Measurements from ENCODE around the gene GPR148.
"Not testable (repeated sequence)": the region's sequence is repeated elsewhere in the genome, so short reads cannot be mapped to it uniquely, and the experiment has no call there.

GPR148 gene, protein sequence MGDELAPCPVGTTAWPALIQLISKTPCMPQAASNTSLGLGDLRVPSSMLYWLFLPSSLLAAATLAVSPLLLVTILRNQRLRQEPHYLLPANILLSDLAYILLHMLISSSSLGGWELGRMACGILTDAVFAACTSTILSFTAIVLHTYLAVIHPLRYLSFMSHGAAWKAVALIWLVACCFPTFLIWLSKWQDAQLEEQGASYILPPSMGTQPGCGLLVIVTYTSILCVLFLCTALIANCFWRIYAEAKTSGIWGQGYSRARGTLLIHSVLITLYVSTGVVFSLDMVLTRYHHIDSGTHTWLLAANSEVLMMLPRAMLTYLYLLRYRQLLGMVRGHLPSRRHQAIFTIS

DNA sequence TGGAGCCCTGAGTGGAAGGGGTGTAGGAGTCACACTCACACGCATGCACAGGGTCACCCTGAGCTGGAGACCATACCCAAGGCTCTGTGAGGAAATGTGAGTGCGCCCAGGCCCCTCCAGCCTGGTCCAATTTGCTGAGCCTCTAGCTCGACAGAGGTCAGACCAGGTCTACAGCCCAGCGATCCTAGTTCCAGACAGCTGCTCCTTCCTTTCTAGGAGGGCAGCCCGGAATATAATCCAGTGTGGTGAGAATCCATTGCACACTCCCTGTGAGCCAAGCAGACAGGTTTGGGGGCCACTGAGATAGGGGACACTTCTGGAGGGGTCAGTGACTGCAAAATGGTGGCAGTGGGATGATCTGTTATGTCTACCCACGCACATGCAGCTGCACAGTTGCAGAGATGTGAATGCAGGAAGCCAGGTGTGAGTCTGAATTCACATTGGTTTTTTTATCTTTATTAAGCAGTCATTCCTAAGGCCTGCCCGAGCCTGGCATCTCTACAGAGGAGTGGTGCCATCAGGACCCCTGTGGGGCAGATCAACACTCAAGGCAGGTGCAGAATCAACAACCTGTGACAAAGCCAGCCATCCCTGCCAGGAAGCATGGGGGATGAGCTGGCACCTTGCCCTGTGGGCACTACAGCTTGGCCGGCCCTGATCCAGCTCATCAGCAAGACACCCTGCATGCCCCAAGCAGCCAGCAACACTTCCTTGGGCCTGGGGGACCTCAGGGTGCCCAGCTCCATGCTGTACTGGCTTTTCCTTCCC, at the start of gene GPR148:
Gene GPR148 (plus strand): TSS at position 522 of the 768 bp plus-strand sequence. CDS start 82 bp downstream, at position 604.
- DNase-seq (ENCODE audit: low read depth in 1 of 2, low spot score in 1 of 2): no peak

DNA sequence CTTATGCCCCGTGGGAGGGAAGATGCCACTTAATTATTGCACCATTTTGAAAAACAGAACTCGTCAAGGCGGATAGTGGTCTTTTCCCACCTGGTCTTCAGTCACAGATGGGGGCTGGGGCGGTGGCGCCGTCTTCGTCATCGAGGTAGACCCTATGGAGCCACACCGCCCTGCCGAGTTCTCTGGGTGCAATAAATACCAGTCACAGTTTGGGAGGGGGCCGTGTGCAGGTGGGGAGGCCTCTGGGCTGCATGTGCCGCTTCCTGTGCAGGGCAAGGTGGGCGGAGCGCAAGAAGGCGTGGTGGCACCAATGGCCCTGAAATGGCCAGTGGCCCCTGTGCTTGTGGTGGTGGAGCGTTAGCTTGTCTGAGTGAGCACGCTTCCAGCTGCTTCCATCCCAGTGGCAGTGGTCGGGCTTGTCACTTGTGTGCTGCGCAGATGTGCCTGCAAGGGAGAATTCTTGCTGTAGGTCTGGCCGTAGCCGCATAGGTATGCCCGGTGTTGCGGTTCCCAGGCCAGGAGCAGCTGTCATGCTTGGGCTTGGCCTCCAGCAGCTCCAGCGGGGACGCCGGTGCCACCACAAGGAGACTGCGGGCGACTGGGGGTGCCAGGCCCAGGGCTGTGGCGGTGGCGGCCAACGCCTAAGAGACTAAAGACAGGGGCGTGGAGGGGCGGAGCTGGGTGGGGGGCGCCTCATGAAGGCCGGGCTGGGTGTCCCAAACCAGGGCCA, 36.7 kb upstream of the GPR148 start:
- DNase-seq (ENCODE audit: low read depth in 1 of 2, low spot score in 1 of 2): not testable (repeated sequence)

DNA sequence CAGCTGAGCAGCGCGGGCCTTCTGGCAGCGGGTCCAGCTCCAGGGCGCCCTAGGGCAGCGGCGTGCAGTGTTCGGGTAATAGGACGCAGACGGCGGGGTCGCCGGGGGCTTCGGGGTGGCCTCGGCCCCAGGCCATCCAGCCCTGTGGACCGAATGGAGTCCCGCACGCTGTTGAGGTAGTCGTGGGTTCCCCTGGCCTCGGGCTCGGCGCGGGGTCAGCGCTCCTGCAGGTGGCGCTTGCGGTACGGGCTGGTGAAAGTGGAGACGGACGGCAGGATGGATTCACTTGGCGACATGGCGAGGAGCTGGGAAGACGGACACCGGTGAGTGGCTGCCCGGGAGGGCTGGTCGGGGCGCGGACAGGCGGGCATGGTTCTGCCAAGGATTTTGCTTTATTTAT, 35.4 kb upstream of the GPR148 start:
- not testable (repeated sequence) for DNase-seq (ENCODE audit: low read depth in 1 of 2, low spot score in 1 of 2)

DNA sequence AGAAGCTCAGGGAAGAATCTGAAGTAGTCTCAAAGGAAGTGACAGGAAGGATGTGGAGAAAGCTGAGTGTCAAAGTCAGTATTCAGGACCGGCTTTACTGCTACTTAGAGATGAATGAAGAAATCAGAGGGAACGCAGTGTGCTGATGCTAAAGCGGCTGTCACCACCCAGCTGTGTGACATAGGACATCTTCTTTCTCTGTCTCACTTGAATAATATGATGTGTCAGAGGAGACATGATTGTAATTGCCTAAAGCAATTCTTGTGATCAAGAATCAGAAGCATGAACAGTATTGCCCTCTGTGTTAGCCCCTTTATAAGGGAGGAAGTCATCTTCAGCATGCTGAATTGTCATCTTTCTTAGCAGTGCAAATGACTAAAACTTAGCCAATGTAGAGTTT, 25.6 kb upstream of the GPR148 start:
- not testable (repeated sequence) for DNase-seq (ENCODE audit: low read depth in 1 of 2, low spot score in 1 of 2)

DNA sequence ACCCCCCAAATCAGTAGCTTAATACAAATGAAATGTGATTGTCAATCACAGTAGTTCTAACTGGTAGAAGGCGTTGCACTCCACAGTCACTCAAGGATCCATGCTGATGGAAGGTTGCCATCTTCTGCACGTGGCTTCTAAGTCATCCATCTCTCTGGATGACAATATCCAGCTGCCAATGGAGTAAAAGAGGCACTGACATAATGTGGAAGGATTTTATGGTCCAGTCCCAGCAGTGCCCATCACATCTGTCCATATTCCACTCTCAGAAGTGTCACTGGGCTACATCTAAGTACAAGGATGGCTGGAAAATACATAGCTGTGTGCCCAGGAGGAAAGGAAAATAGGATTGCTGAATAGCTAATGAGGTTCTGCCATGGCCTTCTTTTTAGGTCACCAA, 14.1 kb upstream of the GPR148 start:
- not testable (repeated sequence) for DNase-seq (ENCODE audit: low read depth in 1 of 2, low spot score in 1 of 2)

DNA sequence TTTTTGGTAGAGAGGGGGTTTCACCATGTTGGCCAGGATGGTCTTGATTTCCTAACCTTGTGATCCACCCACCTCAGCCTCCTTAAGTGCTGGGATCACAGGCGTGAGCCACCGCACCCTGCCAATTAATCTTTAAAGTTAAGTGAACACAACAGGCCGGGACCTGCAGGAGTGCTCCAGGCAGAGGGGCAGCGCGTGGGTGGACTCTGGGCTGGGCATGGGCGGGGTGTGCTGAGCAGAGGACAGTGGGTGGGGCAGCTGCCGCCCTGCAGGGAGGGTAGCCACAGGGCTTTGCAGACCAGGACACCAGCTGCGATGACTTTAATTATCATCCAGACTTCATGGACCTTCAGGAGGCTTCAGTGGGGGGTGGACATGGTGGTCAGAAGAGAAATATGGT, 8.8 kb upstream of the GPR148 start:
- no peak for DNase-seq (ENCODE audit: low read depth in 1 of 2, low spot score in 1 of 2)

DNA sequence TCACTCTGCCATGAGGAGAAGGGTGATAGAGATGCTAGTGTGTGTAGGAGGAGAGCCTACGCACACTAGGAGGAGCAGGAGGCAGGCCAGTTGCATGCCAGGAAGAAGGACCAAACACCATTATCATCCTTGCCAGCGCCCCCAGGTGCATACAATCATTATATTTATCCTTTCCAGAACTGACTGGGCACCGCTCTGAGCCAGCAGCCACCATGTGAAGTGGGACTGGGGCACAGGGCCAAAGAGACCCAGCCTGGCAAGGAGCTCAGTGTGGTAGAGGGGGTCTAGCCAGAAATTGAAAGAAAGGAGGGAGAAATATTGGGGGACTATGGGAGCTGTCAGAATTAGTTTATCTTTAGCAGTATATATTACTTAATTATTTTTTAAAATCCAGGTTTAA, 8.3 kb upstream of the GPR148 start:
- DNase-seq (ENCODE audit: low read depth in 1 of 2, low spot score in 1 of 2): no peak

DNA sequence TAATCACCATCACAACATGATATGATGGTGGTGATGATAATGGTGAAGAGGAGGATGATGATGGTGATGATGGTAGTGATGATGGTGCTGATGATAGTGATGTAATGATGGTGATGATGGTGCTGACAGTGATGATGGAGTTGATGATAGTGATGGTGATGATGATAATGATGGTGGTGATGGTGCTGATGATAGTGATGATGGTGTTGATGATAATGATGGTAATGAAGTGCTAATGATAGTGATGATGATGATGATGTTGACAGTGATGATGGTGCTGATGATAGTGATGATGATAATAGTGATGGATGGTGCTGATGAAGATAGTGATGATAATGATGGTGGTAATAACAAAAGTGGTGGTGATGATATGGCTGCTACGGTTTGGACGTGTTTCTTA, 4.4 kb upstream of the GPR148 start:
- DNase-seq (ENCODE audit: low read depth in 1 of 2, low spot score in 1 of 2): no peak

DNA sequence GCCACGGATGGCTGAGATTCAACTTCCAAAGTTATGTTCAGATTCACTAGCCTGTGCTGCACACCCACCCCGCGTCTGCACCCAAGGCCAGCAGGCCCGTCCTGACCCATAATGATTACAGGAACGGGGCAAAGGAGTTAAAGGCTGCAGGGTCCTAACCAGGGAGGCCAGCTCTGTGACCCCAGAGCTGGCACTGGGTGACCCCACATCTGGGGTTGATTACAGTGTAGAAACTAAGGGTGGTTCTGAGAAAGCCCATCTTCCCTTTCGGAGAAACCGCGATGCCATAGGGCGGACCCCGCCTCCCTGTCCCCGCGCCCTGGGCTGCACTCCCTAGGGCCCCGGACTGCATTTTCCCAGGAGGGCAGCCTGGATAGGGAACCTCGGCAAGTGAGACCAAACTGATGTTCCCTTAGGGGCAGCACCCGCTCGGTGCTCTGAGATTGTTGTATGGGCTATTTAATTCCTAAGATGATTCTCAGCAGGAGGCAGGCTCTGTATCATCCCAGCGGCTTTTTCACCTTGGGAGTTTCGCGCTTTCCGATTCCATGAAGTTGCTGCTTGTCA, 2.2 kb upstream of the GPR148 start:
- DNase-seq (ENCODE audit: low read depth in 1 of 2, low spot score in 1 of 2): no peak

DNA sequence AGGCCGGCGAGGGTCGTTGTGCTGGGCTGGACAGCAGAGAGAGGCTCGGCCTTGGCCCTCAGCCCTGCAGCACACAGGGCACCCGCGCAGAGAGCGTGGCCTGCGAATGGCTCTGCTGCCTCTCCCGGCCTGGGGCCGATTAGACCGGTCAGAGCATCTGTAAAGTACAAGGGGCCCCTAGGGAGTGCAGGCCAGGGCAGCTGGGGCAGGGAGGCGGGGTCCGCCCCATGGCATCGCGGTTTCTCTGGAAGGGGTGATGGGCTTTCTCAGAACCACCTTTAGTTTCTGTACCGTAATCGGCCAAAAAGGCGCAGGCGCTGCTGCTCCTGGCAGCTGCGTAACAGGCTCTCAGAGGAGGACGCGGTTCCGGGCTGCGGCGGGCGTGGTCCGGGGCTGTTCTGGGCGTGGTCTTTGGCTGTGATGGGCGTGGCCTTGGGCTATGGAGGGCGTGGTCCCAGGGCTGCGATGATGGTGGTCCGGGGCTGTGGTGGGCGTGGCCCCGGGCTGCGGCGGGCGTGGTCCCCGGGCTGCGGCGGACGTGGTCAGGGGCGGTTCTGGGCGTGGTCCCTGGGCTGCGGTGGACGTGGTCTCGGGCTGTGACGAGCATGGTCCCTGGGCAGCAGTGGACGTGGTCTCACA, 1.5 kb upstream of the GPR148 start:
- DNase-seq (ENCODE audit: low read depth in 1 of 2, low spot score in 1 of 2): peak; percentile 79 to 80

DNA sequence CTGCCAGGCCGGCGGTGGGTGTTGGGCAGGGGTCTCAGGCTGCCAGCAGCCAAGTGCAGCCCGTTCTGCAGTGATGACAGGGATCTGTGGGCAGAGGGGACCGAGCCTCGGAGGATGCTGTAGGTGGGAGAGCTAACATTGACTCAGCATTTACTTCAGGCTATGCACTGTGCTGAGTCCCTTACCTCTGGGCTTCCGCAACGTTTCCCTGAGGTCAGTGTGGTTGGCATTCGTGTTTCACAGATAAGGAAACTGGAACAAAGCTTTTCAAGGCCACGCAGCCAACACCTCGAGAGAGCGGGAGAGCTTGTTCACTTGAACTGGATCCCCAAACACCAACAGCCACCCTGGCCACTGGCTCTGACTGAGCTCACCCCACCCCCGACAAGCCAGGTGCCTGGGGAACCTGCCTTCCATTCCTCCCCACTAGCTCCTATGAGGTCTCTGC, 839 bp upstream of the GPR148 start:
- DNase-seq (ENCODE audit: low read depth in 1 of 2, low spot score in 1 of 2): no peak

DNA sequence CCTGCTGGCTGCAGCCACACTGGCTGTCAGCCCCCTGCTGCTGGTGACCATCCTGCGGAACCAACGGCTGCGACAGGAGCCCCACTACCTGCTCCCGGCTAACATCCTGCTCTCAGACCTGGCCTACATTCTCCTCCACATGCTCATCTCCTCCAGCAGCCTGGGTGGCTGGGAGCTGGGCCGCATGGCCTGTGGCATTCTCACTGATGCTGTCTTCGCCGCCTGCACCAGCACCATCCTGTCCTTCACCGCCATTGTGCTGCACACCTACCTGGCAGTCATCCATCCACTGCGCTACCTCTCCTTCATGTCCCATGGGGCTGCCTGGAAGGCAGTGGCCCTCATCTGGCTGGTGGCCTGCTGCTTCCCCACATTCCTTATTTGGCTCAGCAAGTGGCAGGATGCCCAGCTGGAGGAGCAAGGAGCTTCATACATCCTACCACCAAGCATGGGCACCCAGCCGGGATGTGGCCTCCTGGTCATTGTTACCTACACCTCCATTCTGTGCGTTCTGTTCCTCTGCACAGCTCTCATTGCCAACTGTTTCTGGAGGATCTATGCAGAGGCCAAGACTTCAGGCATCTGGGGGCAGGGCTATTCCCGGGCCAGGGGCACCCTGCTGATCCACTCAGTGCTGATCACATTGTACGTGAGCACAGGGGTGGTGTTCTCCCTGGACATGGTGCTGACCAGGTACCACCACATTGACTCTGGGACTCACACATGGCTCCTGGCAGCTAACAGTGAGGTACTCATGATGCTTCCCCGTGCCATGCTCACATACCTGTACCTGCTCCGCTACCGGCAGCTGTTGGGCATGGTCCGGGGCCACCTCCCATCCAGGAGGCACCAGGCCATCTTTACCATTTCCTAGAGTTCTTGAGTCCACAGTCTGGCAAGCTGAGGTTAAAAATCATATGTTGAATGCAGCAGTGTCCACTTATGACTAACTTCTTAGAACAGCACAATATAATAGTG, 741 bp downstream of the GPR148 start:
- DNase-seq (ENCODE audit: low read depth in 1 of 2, low spot score in 1 of 2): no peak

DNA sequence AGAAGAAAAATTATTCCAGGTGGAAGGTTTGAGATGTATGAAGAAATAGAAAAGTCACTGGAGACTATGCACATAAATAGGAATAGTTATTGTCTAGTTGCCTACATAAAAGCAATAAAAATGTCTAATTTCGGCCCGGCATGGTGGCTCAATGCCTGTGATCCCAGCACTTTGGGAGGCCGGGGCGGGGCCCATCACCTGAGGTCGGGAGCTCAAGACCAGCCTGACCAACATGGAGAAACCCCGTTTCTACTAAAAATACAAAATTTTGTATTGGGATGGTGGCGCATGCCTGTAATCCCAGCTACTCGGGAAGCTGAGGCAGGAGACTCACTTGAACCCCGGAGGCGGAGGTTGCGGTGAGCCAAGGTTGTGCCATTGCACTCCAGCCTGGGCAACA, 3.4 kb downstream of the GPR148 start:
- not testable (repeated sequence) for DNase-seq (ENCODE audit: low read depth in 1 of 2, low spot score in 1 of 2)

DNA sequence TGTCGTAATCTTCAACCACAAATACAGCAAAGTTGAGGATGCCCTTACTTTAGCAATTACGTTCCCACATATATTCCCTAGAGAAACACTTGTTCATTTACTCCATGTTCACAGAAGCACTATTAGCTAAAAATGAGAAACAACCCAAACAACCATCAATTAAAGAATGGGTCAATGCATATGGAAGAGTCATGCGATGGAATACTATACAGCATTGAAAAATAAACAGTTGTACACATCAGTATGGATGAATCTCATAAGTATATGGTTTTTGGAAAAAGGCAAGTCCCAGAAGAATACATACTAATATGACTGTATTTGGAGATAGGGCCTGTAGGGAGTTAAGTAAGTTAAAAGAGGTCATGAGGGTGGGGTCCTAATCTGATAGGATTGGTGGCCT, 6.3 kb downstream of the GPR148 start:
- DNase-seq (ENCODE audit: low read depth in 1 of 2, low spot score in 1 of 2): no peak

DNA sequence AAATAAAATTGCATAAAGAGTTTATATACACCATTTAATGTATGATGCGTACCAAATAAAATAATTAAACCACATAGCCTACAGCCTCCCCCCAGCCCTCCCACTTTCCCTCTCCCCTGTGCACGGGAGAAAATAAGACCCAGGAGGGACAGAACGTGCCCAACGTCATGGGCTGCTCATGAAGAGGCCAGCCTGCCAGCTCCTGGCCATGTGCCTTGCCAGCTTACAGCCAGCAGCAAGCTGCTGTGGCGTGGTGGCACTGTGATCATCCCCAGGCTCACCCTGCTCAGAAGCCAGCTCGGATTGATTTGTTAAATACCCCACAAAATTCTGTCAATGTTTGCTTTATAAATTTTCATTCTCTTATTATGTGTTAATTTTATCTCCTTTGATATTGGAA, 7.6 kb downstream of the GPR148 start:
- no peak for DNase-seq (ENCODE audit: low read depth in 1 of 2, low spot score in 1 of 2)

DNA sequence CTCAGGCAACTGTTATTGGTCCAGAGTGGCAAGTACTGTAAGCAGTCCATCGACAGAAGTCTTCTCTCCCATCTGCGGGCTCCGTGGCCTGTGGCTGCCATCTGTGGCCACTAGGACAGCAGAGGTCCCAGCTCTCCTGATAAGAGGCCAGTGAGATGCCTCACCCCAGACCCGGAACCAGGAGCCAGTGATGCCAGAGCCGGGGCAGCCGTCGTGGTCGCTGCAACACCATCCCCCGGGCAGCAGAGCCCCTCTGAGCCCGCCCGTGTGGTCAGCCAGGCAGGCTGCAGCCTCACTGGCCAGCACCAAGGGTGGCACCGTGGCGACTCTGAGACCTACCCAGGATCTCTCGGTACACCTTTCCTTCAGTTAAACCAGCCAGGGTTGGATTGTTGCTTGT, 8.7 kb downstream of the GPR148 start:
- DNase-seq (ENCODE audit: low read depth in 1 of 2, low spot score in 1 of 2): no peak

DNA sequence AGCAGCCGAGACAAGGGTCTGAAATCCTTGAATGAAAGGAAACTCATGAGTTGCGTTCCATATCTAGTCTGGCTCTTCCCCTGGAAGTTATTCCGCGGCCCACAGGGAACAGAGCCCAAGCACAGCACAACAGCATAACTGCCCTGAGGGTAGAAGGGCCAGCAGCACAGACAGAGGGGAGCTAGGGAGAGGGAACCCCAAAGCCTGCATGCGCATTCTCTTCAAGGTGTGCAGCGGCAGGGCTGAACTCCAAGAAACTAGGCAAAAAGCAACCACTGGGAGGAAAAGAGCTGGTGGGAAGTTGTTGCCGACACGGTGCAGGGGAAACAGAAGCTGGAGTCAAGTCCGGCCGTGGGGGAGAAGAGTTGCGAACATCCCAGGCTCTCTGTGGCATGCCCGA, 11.8 kb downstream of the GPR148 start:
- no peak for DNase-seq (ENCODE audit: low read depth in 1 of 2, low spot score in 1 of 2)

DNA sequence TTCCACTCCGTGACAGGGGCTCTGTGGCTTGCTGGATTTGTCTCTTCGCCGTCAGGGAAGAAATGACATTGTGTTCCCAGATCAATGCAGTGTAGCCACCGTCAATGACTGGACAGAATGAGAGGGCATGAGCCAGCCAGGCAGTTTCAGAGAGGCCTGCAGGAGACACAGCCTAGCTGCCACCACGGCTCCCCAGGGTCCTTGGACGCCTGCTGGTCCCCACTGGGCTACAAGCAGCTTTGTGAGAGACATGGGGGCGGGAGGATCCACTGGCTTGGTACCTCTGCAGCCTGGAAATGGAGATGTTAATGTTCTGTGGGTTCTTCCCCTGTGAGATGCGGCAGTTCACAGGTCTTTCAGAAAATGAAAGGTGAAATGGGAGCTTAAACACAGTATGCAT, 14.4 kb downstream of the GPR148 start:
- no peak for DNase-seq (ENCODE audit: low read depth in 1 of 2, low spot score in 1 of 2)

DNA sequence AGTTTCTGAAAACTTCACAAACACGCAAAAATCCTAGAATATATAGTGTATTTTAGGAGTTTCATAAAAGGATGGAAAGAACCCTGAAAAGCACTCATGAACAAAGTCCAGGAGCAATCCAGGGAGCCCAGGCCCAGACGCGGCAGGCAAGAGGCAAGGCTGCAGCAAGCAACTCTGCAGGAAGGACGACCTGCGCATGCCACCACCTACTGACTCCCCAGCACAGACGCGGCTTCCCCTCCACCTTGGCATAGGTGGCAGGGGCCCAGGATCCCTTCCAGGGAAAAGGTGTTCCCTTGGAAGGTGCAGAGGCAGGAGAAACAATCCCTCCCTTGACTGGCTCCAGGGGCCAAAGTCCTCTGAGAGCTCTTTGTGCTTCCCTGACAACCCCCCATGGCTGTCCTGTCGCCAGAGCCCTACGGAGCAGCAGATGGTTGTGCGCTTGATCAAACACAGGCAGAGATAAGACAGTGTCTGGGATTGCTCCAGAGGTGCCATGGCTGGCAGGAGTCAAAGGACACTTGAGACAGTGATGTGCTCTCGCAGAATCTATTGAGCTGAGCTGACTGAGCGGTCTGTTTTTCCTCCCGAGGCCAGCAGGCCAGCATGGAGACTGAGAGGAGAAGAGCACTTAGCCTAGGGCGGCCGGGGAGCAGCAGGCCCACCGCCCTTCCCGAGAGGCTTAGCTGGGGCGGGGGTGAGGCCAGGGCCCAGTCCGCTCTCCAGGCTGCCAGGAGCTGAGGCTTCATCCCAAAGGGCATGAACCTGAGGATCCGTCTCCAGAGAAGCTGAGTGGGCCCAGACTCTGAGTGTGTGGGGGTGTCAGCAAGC, 15.6 kb downstream of the GPR148 start:
- no peak for DNase-seq (ENCODE audit: low read depth in 1 of 2, low spot score in 1 of 2)
